GM23338 (cell line): ENCODE data around the gene CYSTM1. TPM values are rescaled to one million over a fixed set of nuclear protein-coding genes. Genes with fewer than 3 reads are reported as not detected.

ENCODE experiments used
- ATAC-seq: fragments of 200-7000 bp; cut with Tn5 transposase; 3 replicates; pipeline ENCODE4 v1.9.1; 2020
- DNase-seq: peaks from one replicate; pipeline ENCODE4 v3.0.0-alpha.2; 2015; ENCODE audit warnings: low spot score
- H2AFZ ChIP-seq: fragments of 200-600 bp; sonication (generic); 2 replicates; pipeline ENCODE4 v1.8.0; 2016; ENCODE audit warnings: antibody characterized with exemption, mild to moderate bottlenecking, moderate library complexity
- H3F3A ChIP-seq: fragments of 200-600 bp; sonication (generic); replicated peaks from 2 replicates; pipeline ENCODE4 v1.8.0; 2017; ENCODE audit warnings: antibody characterized with exemption, mixed run types, low read depth
- H3K27ac ChIP-seq: fragments of 200-600 bp; sonication (generic); 2 replicates; pipeline ENCODE4 v1.6.1; 2016; ENCODE audit warnings: low read depth
- H3K27me3 ChIP-seq: fragments of 200-600 bp; sonication (generic); 2 replicates; pipeline ENCODE4 v1.8.0; 2016; ENCODE audit warnings: mild to moderate bottlenecking, mixed run types, moderate library complexity; ENCODE audit not compliant: insufficient read depth
- H3K36me3 ChIP-seq: fragments of 200-600 bp; sonication (generic); 2 replicates; pipeline ENCODE4 v1.8.0; 2016; ENCODE audit warnings: mild to moderate bottlenecking; ENCODE audit not compliant: insufficient read depth
- H3K4me1 ChIP-seq: fragments of 200-600 bp; sonication (generic); 2 replicates; pipeline ENCODE4 v1.8.0; 2016; ENCODE audit warnings: mild to moderate bottlenecking, moderate library complexity; ENCODE audit not compliant: insufficient read depth
- H3K4me2 ChIP-seq: fragments of 200-600 bp; sonication (generic); 2 replicates; pipeline ENCODE4 v1.7.1; 2017; ENCODE audit warnings: mixed run types
- H3K4me3 ChIP-seq: fragments of 200-600 bp; sonication (generic); 2 replicates; pipeline ENCODE4 v1.6.1; 2016; ENCODE audit warnings: mixed run types
- H3K79me2 ChIP-seq: fragments of 200-600 bp; sonication (generic); replicated peaks from 2 replicates; pipeline ENCODE4 v1.8.0; 2017; ENCODE audit warnings: mild to moderate bottlenecking; ENCODE audit not compliant: insufficient read depth
- H3K9me2 ChIP-seq: fragments of 200-600 bp; sonication (generic); 2 replicates; pipeline ENCODE4 v1.8.0; 2017; ENCODE audit not compliant: insufficient read depth
- H4K20me1 ChIP-seq: fragments of 200-600 bp; sonication (generic); replicated peaks from 2 replicates; pipeline ENCODE4 v1.8.0; 2017; ENCODE audit warnings: mild to moderate bottlenecking; ENCODE audit not compliant: insufficient read depth
- H3K27ac Mint-ChIP-seq: 2 replicates; pipeline ENCODE4 v1.8.0; 2020; ENCODE audit warnings: inconsistent platforms, mild to moderate bottlenecking, moderate library complexity, mixed read lengths
- H3K27me3 Mint-ChIP-seq: 3 replicates; pipeline ENCODE4 v1.8.0; 2022; ENCODE audit warnings: low read depth, mild to moderate bottlenecking, moderate library complexity, mixed read lengths, inconsistent platforms; ENCODE audit not compliant: insufficient read depth, poor library complexity
- H3K36me3 Mint-ChIP-seq: 3 replicates; pipeline ENCODE4 v1.8.0; 2021; ENCODE audit warnings: low read depth, mild to moderate bottlenecking, inconsistent platforms, moderate library complexity, mixed read lengths
- H3K4me1 Mint-ChIP-seq: 3 replicates; pipeline ENCODE4 v1.8.0; 2020; ENCODE audit warnings: mild to moderate bottlenecking, inconsistent platforms, mixed read lengths
- H3K4me3 Mint-ChIP-seq: 3 replicates; pipeline ENCODE4 v1.8.0; 2021; ENCODE audit warnings: moderate library complexity, mild to moderate bottlenecking, inconsistent platforms, mixed read lengths
- H3K9me3 Mint-ChIP-seq: 3 replicates; pipeline ENCODE4 v1.8.0; 2020; ENCODE audit warnings: moderate library complexity, mild to moderate bottlenecking, inconsistent platforms, mixed read lengths
- CTCF ChIP-seq, 2 experiments: fragments of 200-600 bp in 1 of 2; sonication (generic) in 1 of 2; conservative IDR thresholded peaks; 2 replicates each; pipeline versions ENCODE4 v1.5.1 to v1.6.1; 2016 to 2017; ENCODE audit warnings: antibody characterized with exemption in 2 of 2, low read depth in 2 of 2, mild to moderate bottlenecking in 2 of 2, moderate library complexity in 1 of 2
- EZH2phosphoT487 ChIP-seq: fragments of 200-600 bp; sonication (generic); IDR thresholded peaks from one replicate; pipeline ENCODE4 v1.8.1; 2018; ENCODE audit warnings: antibody characterized with exemption; ENCODE audit not compliant: unreplicated experiment
- JUNB ChIP-seq: IDR thresholded peaks from one replicate; pipeline ENCODE4 v1.6.1; 2016; ENCODE audit warnings: antibody characterized with exemption; ENCODE audit not compliant: unreplicated experiment
- NANOG ChIP-seq: IDR thresholded peaks from 2 replicates; pipeline ENCODE4 v1.6.1; 2016; ENCODE audit warnings: antibody characterized with exemption, borderline replicate concordance
- REST ChIP-seq: IDR thresholded peaks from one replicate; pipeline ENCODE4 v1.6.1; 2018; ENCODE audit warnings: antibody characterized with exemption; ENCODE audit not compliant: unreplicated experiment
- ZNF114 ChIP-seq: fragments of 250-450 bp; sonication (Bioruptor Pico); IDR thresholded peaks from 2 replicates; pipeline ENCODE4 v1.5.0; 2020; ENCODE audit warnings: mild to moderate bottlenecking, moderate library complexity
- ZNF462 ChIP-seq: fragments of 250-450 bp; sonication (Bioruptor Pico); IDR thresholded peaks from 2 replicates; pipeline ENCODE4 v1.5.0; 2020; ENCODE audit warnings: mild to moderate bottlenecking, moderate library complexity
- polyA plus RNA-seq: library from polyadenylated mRNA; unstranded; fragments of >200 nt; fragmentation: Nextera tagmentation; extraction: Ambion mirVana; gene quantifications from 2 replicates; pipeline ENCODE4 v1.2.1, GENCODE V29; 2016
- total RNA-seq: library from RNA; depleted of rRNA; stranded (reverse); fragments of >200 nt; shearing (Covaris generic); gene quantifications from 2 replicates; pipeline ENCODE4 v1.2.3, GENCODE V29; 2014
- TF ChIP-seq, protein P1 (sequence below): IDR thresholded peaks from 2 replicates; pipeline ENCODE4 v1.6.1; 2016; ENCODE audit warnings: antibody characterized with exemption

CYSTM1 gene
- total and polyA plus RNA-seq, 2 experiments from 2014 or later = 14.4 to 46.0 TPM

GRCh38 chr5:140256726-140257125 is 81.7 kb downstream of the CYSTM1 start (continued):
- no peak for TF ChIP-seq ZNF462 (CRISPR knock-in tag)

DNA sequence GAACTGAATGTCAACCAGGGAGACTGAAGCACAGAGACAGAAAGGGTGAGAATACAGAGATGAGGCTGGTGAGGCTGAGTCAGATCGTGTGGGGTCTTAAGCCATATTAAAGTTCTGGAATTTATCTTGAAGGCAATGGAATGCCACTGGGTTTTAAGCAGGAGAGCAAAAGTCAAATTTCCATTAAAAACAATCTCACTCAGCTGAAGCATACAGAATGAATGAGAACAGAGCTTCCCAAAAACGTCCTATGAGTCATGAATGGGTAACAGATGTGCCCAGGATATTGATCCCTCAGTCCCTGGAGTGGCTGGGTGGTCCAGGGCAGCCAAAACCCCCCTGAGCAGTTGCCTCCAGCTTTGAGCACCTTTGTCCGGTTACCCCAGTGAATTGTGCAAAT is 83.0 kb downstream of the CYSTM1 start:
- H3K79me2 ChIP-seq = peaks cover 55% of the 10 kb centered on the region
- H3K4me1 ChIP-seq = peaks cover 9% of the 10 kb centered on the region
- no peaks in the 10 kb centered on the region for H3K9me2 ChIP-seq
- no peaks in the 10 kb centered on the region; the same call in 2 of the 3 replicates for H3K9me3 Mint-ChIP-seq
- peaks cover 21% of the 10 kb centered on the region for H3K36me3 Mint-ChIP-seq
- H4K20me1 ChIP-seq = peaks cover 17% of the 10 kb centered on the region; the same call in 1 of the 2 replicates
- no peak overlapping the region for H3K27ac ChIP-seq
- H3F3A ChIP-seq = no peaks in the 10 kb centered on the region
- peak overlapping the region; percentile 25; the same call in 1 of the 2 replicates for H3K27ac Mint-ChIP-seq
- peaks cover 17% of the 10 kb centered on the region for H3K4me1 Mint-ChIP-seq
- no peak for ATAC-seq
- no peak for DNase-seq
- no peaks in the 10 kb centered on the region for H3K27me3 ChIP-seq
- H3K4me2 ChIP-seq = no peak overlapping the region
- no peak overlapping the region for H3K4me3 ChIP-seq
- no peak overlapping the region for H2AFZ ChIP-seq
- no peaks in the 10 kb centered on the region for H3K36me3 ChIP-seq
- H3K4me3 Mint-ChIP-seq = no peak overlapping the region
- peaks cover 2% of the 10 kb centered on the region for H3K27me3 Mint-ChIP-seq
- no peak for TF ChIP-seq JUNB
- no peak for TF ChIP-seq EZH2phosphoT487
- TF ChIP-seq, protein P1, sequence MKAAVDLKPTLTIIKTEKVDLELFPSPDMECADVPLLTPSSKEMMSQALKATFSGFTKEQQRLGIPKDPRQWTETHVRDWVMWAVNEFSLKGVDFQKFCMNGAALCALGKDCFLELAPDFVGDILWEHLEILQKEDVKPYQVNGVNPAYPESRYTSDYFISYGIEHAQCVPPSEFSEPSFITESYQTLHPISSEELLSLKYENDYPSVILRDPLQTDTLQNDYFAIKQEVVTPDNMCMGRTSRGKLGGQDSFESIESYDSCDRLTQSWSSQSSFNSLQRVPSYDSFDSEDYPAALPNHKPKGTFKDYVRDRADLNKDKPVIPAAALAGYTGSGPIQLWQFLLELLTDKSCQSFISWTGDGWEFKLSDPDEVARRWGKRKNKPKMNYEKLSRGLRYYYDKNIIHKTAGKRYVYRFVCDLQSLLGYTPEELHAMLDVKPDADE = no peak
- no peak for TF ChIP-seq CTCF (conservative IDR thresholded peaks at IDR 0.05; ENCODE audit: low read depth in 2 of 2)
- no peak for TF ChIP-seq ZNF114 (CRISPR knock-in tag)
- TF ChIP-seq NANOG = no peak
- TF ChIP-seq REST = no peak
